Fibroblast of skin of abdomen (primary cell): ENCODE measurements around the gene POLR2C.

Source experiments
- DNase-seq: peaks from one replicate; pipeline ENCODE4 v3.0.0-alpha.2; 2013

POLR2C gene

DNA sequence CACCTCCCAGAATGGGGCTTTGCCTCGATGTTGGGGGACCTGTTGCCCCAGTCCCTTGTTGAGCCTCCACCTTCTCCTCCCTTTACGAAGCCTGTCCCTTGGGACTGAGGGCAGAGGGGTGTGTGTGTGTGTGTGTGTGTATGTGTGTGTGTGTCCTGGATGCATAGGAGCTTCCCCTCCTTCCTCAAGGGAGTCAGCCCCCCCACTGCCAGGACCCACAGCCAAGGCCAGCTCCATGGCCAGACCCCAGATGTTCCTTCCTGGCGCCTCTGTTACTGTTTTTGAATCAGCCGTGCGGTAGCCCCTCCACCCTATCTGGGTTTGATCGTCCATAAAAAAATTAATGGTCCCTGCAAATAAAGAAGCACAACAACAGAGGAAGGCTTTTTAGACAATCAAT lies 41.5 kb downstream of the POLR2C start:
- no peak for DNase-seq

DNA sequence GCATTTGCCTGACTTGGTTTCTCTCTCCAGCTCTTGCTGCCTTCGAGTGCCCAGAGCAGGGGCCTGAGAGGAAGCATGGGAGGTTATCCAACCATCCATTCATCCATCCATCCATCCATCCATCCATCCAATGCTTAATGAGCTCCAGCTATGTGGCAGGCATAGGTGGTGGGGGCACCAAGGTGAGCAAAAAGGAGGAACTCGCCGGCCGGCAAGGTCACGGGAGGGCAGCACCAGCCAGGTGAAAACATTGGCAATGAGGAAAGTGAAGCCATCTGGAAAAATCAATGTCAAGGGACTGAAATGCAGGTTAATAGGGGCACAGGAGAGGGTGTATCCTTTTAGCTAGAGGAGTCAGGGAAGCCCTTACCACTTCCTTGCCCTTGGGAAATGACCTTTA lies 42.0 kb downstream of the POLR2C start:
- no peak for DNase-seq

DNA sequence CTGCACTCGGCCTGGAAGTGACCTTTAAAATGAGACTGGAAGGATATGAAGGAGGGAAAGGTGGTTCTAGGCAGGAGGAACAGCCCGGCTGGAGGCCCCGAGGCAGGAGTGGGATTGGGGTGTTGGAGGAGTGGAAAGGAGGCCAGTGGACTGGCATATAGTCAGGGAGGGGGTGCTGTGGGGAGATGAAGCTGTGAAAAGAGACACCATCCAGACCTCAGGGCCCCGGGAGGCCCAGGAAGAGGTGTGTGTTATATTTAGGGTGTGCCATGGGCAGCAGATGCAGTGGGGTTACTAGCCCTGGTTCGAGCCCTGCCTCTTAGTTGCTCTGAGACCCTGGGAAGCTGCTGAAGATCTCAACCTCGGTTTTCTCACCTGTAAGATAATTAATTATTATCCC lies 42.7 kb downstream of the POLR2C start:
- no peak for DNase-seq

DNA sequence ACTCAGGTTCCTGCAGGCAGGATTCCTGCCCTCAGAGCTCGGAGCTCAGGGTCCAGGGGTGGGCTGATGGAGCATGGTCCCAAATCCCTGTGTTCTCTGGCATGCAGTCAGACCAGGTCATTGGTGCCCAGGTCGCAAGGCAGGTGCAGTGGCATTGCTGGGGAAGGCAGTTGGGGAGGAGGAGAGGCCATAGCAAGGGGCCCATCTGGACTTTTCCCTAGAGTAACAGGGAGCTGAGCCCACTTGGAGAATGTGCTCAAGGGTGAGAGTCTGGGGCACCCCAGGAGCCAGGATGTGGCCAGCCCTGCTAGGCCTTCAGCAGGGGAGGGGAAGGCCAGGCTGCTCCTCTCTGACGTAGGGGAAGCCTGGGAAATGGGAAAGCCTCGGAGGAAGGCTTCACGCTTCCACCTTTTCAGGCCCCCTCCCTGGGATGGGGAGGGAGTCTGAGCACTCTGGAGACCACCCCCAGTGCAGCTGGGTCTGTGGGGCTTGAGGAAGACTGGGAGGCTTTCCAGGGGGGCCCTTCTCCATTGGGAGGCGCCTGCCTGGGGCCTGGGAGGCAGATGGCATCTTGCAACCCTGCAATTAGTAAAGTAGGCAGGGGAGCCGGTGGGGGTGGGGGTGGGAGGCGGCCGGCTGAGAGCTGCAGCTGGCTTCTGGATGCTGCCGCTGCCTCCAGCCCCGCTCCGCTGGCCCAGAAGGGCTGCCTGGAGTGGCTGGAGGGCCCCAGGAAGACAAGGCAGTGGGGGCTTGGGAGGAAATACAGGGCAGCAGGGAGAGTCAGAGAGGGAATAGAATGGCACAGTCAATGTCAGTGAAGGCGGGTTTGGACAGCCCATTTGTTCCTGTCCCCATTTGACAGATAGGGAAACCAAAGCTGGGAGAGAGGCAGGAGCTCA lies 44.9 kb downstream of the POLR2C start:
- no peak for DNase-seq

DNA sequence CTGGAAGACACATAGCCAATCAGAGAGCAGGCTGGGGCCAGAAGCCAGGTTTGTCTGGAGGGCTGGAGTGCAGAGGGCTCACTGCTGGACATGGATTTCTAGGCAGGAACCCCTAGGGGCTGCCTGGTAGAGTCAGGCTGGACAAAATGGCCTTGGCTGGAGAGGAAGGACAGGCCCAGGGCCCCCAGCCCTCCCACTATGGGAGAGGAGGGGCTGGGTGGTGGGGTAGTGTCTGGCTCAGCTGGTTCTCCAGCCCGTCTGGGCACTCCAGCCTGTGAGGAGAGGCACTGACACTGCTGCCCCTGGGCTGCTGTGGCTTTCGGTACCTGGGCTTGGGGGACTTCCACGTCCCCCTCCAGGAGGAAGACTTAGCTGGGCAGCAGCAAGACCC lies 45.6 kb downstream of the POLR2C start:
- no peak for DNase-seq

DNA sequence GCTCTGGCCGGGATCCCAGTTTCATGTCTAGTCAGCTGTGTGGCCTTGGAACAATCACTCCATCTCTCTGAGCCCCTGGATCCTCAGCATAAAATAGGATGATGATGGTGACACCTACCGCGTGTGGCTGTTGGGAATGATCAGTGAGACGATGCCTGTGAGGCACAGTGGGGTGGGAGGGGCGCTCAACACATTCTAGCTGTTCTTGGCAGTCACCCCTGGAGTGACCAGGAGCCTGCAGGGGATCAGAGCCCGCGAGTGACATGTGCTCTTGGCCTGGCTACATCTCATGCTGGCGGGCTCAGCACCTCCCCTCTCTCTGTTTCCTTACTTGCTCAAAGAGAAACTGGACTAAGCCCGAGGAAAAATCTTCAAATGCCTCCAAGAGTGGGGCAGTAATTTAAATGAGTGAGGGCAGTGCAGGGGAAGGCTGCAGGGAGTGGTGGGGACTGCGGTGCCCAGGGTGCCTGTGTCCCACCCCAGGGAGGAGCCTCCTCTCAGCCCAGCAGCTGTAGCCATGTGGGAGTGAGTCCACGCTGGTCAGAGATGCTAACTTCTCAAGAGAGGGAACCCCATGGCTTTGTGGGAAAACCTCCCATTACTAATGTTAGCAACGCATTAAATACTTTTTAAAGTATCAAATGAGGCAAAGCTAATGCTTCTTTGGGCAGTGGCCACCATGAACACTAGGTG lies 46.9 kb downstream of the POLR2C start:
- DNase-seq = no peak

DNA sequence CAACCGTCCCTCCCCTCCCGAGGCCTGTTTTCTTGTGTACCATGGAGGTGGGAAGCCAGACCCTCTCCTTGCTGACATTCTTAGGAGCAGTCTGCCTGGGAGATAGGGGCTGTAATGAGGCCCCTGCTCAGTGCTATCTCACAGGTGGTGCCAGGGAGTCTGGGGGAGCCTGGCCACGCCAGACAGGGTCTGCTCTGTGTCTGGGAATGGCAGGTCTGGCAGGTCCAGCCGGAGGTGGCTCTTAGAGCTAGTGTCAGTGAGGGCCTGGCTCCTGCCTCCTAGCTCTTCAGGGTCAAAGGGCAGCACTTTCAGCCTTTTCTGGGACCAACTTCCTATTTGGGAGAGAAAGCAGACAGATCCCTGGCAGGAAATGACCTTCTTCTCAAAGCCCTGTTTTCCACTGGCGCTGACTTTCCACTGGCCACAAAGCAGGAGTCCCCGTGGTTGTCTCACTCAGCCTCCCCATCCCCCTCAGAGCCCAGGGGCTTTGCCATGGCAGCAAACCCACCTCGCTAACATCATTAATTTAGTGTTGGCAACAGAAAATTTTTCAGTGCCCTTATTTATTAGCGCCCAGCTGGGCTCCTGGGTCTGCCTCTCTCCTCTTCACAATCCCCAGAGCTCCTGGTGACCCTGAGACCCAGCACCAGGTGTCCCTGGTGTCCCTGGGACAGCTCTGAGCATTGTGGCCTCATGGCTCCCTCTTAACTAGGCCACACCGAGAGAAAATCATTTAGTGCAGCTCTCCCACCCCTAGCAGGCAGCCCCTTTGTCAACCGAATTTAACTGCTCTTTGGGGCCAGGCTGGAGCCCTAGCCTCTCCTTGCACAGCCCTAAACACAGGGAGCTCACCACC lies 47.8 kb downstream of the POLR2C start:
- DNase-seq = no peak

DNA sequence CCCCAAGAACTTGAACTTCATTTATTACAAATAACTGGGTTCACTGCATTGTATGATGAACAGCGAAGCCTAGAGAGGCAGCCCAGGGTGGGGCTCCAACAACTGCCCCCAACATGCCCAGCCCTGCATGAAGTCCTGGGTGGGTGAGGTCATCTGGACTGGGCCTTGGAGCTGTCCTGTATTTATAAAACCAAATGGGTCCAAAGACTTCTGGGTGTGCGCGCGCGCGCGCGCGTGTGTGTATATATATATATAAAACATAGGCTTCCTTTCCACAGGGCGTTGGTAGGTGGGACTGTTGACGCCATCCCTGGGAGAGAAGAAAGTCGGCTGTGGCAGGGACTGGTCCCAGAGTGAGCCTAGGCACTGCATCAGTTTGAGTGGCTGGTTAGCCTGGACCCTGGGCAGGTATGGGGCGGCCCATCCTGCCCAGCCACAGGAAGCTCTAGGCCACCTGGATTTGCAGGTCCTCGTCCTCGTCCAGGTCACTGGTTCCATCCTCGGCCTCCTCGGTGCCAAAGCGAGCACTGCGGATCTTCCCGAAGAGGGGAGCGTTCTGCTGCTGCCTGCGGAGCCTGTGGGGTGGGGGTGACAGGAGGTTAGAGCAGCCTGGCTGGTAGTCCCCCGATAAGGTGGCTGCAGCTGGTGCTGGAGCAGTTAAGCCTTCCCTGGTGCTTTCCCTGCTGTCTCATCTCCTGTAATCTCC lies 50.0 kb downstream of the POLR2C start:
- DNase-seq = no peak

DNA sequence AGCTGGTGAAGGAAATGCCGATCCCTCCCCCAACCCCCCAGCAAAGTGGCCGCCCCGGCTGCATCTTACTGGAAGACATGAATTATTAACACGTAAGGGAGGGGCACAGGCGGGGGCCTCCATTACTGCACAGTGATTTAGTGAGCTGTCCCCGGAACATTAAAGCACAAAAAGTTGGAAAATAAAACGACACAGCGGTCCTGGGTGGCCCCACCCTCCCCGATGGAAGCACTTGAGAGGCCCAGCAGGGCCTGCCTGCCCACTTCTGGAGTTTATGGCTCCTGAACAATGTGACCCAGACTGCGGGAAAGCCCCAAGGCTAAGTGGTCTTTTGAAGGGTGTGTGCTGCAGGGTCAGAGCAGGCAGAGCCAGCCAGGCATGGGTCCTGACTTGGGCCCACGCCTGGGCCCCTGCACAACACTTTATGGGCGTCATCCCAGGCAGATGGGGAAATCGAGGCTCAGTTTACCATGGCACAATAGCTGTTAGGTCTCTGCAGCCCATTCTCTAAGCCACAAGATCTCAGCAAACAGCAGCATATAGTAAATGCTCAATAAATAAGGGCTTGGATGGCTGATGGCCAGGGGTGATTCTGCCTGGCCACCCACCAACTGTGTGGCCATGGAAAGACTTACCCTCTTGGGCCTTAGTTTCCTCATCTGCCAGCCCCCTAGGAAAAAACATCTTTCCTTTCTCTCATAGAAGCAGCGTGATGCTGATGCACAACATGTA lies 51.1 kb downstream of the POLR2C start:
- DNase-seq = peak; percentile 55

DNA sequence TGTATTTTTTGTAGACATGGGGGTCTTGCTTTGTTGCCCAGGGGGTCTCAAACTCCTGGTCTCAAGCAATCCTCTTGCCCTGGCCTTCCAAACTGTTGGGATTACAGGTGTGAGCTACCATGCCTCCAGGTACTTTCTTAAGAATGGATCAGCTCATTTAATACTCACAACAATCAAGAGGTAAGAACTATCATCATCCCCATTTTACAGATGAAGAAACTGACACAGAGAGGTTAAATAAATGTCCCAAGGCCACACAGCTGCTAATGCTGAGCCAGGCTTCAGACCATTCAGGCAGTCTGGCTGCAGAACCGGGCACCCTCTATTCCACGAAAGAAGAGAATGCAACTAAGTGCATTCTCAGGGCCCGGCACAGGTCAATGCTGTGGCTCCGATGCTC lies 51.9 kb downstream of the POLR2C start:
- DNase-seq = no peak

DNA sequence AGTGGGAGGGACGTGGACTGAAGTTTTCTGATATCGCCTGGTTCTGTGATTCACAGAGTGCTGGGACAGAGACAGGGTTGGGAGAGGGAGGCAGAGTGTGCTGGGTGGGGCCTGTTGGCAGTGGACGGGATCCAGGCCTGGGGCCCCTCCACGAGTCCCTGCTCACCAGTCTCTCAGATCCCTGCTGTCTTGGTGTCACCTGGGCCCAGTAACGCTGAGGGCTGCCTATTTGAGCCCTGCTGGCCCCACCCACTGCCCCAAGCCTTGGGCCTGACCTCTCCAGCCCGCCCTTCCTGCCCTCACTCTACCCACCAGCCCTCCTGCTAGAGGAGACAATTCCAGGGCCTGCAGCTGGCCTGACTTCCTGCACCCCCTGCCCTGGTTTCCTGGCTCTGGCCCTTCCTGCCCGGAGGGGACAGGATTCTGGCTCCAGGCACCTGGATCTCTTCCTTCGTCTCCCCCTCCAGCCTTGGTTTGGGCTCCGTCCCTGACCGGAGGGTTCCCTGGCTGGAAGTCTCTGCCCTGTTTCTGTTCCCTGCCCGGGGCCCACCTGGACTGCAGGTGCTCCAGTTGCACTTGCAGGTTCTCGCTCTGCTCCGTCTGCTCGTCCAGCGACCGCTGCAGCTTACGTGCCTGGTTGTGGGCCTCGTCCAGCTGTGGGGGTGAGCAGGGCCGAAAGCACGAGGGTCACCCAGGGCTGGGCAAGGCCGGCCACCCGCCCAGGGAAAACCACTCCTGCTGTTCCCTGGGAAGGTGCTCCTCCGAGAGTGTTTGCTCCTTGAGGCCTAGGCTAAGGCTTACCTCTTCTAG lies 52.5 kb downstream of the POLR2C start:
- DNase-seq = no peak

DNA sequence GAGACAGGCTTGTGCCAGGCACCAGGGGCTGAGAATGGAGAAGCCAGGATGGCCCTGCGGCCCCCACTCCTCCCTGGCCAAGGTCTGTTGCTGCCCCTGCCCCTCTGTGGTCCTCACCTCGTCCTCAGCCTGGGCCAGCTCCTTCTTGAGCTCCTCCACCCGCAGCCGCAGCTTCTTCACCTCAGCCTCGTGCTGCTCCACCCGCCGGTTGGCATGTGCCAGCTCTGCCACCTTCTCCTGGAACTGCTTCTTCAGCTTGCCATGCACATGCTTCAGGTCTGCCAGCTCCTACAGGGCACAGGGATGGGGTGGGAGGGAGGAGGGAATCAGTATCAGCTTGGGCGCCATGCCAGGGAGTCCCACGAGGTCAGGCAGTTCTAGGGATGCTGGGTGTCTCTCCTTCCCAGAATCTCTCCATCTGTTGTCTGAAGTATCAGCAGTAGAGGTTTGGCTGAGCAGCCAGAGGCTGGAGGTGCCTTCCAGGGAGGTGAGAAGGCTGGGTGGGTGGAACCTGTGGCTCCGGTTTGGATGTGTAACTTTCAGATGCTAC lies 53.8 kb downstream of the POLR2C start:
- DNase-seq = no peak

DNA sequence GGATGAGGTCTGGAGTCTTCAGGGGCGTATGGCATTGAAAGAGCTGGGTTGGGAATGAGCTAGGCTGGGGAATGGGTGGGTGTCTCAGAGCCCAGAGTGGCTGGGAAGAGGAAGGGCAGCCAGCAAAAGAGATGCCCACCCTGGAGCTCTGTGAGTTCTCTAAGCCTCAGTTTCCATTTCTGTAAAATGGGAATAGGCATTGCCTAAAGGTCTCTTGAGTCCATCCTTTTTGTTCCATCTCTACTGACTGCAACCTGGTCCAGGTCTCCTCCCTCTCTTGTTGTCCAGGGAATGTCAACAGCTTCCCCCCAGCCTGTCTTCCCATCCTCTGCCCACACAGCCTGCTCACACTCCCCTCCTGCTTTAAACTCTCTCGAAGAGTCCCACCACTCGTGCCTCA lies 54.3 kb downstream of the POLR2C start:
- DNase-seq = no peak

DNA sequence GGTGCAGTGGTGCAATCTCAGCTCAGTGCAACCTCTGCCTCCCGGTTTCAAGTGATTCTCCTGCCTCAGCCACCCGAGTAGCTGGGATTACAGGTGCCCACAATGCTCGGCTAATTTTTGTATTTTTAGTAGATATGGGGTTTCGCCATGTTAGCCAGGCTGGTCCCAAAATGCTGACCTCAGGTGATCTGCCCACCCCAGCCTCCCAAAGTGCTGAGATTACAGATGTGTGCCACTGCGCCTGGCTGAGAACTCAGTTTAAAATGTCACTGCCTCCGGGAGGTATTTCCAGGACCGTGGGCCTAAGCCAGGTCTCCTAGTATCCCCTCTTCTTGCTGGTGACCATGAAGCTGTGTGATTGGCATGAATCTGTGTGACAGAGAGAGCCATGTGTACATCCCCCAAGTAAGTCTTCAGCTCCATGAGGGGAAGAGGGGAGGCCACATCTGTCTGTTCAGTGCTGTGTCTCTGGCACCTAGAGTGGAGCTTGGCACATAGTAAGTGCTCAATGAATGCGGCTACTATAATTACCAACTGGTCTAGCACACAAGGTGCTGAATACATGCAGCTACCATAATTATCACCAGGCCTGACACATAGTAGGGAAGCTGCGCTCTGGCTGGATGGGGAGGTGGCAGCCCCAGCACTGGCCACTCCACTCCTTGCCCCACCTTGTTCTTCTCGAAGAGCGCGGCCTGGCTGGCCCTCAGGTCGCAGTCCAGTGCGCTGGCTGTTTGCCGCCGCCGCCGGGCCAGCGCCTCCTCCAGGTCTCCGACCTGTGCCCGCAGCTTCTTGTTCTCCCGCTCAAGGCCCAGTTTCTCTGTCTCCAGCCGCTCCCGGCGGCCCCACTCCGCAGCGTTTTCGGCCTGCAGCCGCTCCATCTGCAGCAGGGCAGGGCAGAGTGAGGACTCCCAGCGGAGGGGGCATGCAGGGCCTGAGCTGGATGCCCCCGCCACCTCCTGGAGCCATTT lies 55.2 kb downstream of the POLR2C start:
- no peak for DNase-seq

DNA sequence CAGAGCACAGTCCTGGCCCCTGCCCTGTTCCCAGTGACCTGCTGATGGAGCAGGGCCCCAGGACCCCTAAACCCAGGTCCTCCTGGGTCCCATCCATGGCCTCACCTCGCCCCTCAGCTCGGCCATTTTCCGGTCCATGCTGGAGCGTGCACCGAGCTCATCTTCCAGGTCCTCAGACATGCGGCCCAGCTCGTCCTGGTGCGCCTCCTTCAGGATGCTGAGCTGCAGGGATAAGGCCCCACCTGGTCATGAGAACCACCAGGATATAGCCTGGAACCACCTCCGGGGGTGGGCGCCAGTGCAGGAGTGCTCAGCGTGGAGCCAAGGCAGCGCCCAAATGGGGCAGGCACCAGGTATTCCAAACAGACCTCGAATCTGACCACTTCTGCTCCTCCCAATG lies 56.0 kb downstream of the POLR2C start:
- no peak for DNase-seq

DNA sequence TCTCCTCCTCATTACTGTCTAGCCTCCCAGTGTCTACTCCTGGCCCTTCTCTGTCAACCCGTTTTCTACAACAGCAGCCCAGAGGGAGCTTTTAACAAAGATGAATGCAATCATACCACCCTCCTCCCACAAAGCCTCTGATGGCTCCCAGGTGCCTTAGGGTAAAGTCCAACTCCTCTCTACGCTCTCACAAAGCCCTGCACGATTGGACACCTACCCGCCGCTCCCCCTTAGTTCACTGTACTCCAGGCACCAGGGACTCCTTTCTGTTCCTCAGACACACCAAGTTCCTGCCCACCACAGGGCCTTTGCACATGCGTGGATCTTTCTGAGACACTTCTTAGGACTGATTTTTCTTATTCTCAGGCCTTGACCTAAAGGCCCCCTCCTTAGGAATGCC lies 56.4 kb downstream of the POLR2C start:
- DNase-seq = no peak

DNA sequence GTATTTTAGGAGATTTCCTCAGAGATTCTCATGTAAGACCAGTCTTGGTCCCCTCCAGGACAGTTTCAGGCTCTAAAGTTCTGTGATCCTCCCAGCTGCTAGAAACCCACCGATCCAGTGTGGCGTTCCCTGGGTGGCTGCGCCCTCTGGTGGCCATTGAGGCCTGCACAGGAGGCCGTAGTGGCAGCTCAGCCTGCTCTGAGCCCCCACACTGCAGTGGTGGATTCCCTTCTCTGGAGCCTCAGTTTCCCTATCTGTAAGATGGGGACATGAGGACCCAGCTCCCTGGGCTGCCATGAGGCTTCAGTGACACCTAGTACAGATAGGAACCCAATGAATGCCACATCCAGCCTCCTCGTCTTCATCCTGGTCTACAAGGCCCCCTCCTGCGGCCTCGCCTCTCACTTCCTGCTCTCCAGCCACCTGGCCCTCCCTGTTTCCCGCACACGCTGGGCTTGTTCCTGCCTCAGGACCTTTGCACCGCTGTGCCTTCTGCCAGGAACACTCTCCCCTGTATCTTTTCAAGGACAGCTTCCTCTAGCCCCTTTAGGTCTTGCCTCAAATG lies 57.4 kb downstream of the POLR2C start:
- peak; percentile 59 for DNase-seq
